GM19099 (cell line): ENCODE results near the gene NKX6-2.

ENCODE experiments used
- POLR2A ChIP-seq: IDR thresholded peaks from 3 replicates; pipeline ENCODE4 v1.6.1; 2011; ENCODE audit warnings: low read depth; ENCODE audit not compliant: insufficient read length; ENCODE audit errors: extremely low read depth

Gene NKX6-2

DNA sequence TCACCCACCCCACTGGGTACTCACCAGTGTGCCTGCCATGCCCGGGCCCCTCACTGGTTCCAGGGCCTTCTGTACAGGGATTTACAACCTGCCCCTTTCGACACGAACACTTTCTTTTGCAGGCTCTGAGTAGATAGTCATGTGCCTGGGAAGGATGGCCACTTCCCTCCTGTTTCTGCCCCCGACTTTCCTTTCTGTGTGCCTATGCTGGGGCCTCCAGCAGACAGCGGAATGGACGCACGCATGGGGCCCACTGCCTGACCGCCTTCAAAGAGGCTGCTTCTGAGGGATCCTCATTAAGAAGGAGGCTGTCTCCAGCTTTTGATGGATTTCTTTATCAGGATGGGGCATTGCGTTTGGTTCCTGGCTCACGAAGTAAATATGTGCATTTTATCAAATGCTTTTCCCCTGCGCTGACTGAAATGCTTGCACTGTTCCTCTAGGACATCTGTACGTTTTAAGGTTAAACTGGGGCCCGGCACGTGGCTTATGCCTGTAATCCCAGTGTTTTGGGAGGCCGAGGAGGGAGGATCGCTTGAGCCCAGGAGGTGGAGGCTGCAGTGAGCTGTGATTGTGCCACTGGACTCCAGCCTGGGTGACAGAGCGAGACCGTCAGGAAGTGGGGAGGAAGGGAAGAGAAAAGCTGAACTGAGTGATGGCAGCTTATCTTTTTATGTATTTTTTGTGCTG is 29.4 kb upstream of the NKX6-2 start:
- TF ChIP-seq POLR2A = no peak

DNA sequence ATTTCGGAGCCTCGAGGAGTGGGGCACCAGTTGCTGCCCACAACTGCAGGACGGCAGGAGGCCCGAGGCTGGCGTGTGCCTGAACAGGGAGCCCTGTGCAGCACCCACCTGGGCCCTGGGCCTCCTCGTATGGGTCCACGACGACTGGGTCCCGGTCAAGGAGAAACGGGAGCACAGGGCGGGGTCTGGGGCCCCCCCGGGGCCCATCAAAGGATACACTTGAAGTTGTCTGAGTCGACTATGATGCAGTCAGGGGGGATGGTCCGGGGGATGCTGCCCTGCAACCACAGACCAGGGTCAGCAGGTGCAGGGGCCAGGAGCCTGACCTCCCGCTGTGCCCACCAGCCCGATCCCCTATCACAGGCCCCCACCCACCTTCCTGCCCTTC is 28.5 kb upstream of the NKX6-2 start:
- no peak for TF ChIP-seq POLR2A

GRCh38 chr10:132813560-132814468 is 27.9 kb upstream of the NKX6-2 start:
- no peak for TF ChIP-seq POLR2A

GRCh38 chr10:132813001-132813401 is 27.1 kb upstream of the NKX6-2 start:
- TF ChIP-seq POLR2A = no peak

GRCh38 chr10:132812520-132812919 is 26.6 kb upstream of the NKX6-2 start:
- TF ChIP-seq POLR2A = no peak

DNA sequence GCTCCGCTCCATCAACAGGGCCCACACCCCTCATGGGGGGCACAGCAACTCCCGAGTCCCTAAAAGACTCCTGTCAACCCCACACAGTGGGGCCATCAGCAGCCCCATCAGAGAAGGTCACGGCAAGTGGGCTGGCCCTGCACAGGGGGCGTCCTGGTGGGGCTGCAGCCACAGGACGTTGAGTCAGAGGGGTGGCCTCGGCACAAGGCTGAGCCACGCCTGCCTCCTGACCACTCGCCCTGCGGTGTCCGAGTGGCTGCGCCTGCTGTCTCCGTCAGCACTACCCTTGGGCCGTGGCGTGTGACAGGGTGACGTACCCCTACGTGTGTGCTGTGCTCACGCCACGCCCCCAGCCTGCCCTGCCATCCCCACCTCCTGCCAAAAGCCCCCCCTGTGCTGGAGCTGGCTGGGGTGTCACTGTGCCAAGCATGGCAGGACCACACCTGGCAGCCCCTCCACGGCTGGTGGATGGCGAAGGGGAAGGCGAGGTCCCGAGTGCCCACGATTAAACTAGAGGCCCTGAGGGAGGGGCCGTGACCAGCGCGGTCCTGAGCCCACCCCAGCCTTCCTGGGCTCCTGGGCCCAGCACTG is 26.0 kb upstream of the NKX6-2 start:
- no peak for TF ChIP-seq POLR2A

DNA sequence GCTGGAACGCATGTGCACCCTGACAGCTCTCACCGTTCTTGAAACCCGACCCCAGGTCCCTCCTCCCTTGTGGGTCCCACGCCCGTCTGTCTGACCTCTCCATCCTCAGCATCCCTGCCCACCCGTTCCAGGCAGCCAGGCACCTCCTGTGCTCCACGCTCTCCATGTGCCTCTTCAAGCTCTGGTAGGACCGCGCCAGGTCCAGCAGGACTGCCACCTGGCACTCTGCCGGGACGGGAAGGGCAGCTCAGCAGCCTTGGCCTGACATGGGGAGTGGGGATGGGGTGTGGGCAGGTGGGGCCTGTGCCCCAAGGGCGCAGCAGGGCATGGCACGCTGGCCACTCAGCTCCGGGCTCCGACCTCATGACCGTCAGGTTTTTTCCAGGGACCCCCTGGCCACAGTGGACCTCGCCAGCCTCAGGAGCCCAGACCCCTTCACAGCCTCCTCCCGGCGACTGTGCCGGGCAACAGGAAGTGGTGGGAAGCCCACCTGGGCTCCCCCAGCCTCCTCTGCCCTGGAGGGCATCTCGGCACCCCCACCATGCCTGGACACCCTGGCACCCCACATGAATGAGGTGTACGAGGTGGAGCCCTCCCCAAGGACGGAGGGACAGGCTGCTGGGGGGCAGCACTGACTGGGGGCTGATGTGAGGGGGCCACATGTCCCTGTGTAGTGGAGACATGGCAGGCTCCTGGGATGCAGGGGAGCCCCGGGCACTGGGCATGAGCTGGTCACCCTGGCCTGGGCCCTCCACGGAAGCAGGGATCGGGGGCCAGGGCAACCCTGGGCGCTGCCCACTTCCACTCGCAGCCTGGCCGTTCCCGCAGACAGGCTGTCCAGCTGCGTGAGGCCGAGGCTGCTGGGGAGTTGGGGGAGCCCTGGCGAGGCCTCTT is 25.1 kb upstream of the NKX6-2 start:
- no peak for TF ChIP-seq POLR2A

DNA sequence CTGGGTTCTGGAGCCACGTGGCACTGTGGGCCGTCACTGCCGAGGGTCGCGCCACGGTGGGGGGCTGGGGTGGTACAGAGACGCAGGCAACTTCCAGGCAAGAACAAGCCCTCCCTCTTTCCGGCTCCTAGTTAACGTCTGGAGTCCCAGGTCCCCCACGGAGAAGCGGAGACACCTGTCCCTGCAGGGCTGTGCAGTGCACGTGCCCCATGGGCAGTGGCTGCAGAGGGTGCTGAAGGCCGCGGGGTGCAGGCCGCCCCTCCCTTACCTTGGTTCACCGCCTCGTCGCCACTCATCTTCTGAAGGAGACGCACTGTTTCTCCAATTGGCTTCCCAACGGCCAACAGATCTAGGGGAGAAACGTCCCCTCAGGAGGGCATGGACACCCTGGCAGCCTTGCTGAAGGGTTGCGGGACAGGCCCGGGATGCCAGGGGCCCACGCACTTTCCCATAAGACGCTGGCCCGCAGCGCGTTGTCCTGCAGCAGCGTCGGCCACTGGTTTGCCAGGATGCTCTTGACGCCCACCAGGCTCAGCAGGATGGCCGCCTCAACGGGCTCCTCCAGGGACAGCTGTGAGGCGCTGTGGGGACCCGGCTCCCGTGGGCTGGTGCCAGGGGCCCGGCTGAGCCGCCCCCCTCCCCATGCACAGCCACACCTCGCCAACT is 24.3 kb upstream of the NKX6-2 start:
- TF ChIP-seq POLR2A = no peak

DNA sequence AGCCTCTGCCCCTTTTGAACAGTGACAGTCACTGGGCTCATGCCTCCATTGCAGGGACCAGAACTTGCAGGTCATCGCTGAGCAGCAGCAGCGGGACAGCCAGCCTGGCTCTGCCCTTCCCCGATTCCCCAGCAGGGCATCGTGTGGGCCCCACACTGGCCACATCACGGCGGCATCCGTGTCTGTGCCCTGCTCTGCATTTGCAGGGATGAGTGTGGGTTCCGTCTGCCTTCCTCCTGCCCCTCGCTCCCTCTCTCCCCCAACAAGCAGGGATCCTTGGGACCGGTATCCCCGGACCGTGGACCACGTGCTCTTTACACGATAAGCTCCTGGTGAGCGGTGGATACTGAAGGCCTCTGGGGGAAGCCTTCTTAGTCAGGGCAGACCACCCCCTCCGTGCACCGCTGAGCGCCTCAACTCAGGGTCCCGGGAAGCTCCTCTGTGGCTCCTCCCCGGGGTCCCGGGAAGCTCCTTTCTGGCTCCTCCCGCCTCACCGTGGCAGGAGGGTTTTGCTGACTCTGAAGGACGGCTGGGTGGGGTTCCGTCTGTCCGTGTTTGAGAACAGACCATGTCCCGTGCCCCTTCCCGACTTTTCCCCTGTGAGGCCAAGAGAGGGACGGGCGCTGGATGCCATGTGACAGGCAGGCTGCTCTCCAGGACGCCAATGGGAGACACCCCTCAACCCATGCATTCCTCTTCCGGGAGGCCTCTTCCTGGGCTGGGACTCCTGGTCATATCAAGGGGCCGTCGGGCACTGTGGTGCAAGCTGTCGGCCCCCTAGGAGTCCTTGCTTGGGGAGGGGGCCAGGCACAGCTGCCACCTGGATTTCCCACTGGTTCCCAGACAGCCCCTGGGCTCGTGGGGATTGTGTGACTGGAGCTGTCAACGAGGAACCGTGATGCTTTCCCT is 23.5 kb upstream of the NKX6-2 start:
- TF ChIP-seq POLR2A = no peak

DNA sequence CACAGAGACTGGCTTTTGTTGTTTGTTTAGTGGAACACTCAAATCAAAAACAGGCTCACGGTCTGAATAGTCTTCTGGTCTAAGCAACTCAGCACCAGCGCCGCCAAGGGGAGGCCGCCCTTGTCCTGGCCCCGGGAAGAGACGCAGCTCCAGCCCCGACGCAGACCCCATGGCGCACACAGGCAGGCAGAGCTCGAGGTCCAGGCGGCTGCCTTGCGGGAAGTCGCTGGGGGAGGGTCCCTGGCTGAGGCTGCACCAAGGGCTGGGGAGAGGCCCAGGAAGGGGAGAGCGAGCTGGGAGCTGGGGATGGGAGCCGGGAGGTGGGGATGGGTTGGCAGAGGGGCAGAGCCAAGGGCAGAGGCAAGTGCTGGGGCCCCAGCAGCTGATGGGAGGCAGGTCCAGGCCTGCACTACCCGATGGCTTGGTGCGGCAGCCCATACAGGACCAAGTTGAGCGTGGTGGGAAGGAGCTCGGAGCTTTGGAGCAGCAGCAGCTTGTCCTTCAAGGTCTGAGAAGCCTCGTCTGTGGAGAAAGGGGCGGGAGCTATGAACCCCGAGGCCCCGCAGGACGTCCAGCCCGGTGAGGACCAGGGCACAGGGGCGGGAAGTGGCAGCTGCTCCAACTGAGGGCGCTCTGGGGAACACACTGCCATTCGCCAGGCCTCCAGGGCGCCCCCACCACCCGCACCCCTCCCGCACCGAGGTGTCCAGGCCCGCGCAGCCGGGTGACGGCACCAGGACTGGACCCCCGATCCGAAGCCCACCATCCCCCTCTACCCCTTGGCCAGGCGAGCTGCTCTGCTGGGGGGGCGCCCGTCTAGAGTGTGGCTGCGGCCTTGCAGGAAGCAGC is 22.7 kb upstream of the NKX6-2 start:
- no peak for TF ChIP-seq POLR2A

DNA sequence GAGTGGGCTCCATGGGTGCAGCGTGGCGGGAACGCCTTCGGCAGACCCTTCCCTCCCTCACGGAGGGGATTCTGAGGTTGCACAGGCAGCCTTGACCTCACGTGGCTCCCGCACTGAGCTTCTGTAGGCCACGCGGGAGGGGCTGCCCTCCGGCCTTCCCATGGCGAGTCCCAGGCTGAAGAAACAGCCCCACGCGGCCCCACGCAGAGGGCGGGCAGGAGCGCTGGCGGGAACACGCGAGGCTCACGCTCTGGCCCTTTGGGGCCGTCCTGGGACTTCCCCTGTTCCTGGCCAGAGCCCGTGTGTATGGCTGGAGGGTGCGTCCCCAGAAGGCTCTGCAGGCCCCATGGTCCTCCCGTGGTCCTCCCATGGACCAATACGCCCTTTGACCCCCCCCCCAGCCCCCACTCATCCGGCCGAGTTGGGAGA is 21.7 kb upstream of the NKX6-2 start:
- TF ChIP-seq POLR2A = no peak

- TF ChIP-seq POLR2A = no peak
These were observed 20.6 kb upstream of the NKX6-2 start for GRCh38 chr10:132806561-132807003.
